Right atrium auricular region (tissue), 2 donors: Measurements from ENCODE around the gene JMJD1C. TPM values are rescaled to one million over a fixed set of nuclear protein-coding genes. Genes with fewer than 3 reads are reported as not detected.

Experiments used
- DNase-seq: peaks from one replicate; pipeline ENCODE4 v3.0.0-alpha.2; 2019; ENCODE audit warnings: low spot score
- H3K27ac ChIP-seq, 2 donors: fragments of 200-600 bp; sonication (generic); 1 replicate in 1 of 2; 2 replicates in 1 of 2; pipeline ENCODE4 v1.5.1; 2016 to 2019
- H3K27me3 ChIP-seq, 2 donors: fragments of 200-600 bp; sonication (generic); one replicate each; pipeline versions ENCODE4 v1.5.1 to v1.6.0; 2017 to 2019
- H3K36me3 ChIP-seq: fragments of 200-600 bp; sonication (generic); one replicate; pipeline ENCODE4 v1.5.1; 2016
- H3K4me1 ChIP-seq, 2 donors: fragments of 200-600 bp; sonication (generic); one replicate each; pipeline versions ENCODE4 v1.5.1 to v1.6.0; 2017 to 2019
- H3K4me3 ChIP-seq, 2 donors: fragments of 200-600 bp; sonication (generic); 1 replicate in 1 of 2; 2 replicates in 1 of 2; pipeline ENCODE4 v1.5.1; 2017 to 2019; ENCODE audit warnings: mild to moderate bottlenecking in 1 of 2, moderate library complexity in 1 of 2
- H3K9me3 ChIP-seq, 2 donors: fragments of 200-600 bp; sonication (generic); one replicate each; pipeline ENCODE4 v1.5.1; 2019
- CTCF ChIP-seq, 2 donors: fragments of 200-600 bp; sonication (generic); IDR thresholded peaks; one replicate each; pipeline ENCODE4 v1.5.1; 2019; ENCODE audit warnings: antibody characterized with exemption in 2 of 2
- total RNA-seq, 2 donors: library from RNA; depleted of rRNA; stranded (reverse); fragments of >200 nt; gene quantifications; one replicate each; pipeline ENCODE4 v1.1.0, GENCODE V29; 2016

Gene JMJD1C
- total RNA-seq, 2 donors from 2014 or later: 45.5 to 57.6 TPM

- no peak for TF ChIP-seq CTCF (IDR thresholded peaks at IDR 0.05)
- H3K4me1 ChIP-seq: peaks cover 0 to 35% of the 10 kb centered on the region in 2 donors
- H3K27ac ChIP-seq: peak overlapping the region; percentile 94 to 95
- peak overlapping the region; percentile 1 to 75 for H3K4me3 ChIP-seq
- H3K9me3 ChIP-seq: no peaks in the 10 kb centered on the region
- DNase-seq: no peak
- H3K36me3 ChIP-seq: no peaks in the 10 kb centered on the region
- H3K27me3 ChIP-seq: no peaks in the 10 kb centered on the region
Measured at GRCh38 chr10:63132651-63133055, 333.1 kb downstream of the JMJD1C start.

GRCh38 chr10:63129888-63130287 lies 335.9 kb downstream of the JMJD1C start:
- H3K27ac ChIP-seq: no peak overlapping the region
- H3K9me3 ChIP-seq: no peaks in the 10 kb centered on the region
- H3K36me3 ChIP-seq: no peaks in the 10 kb centered on the region
- TF ChIP-seq CTCF (IDR thresholded peaks at IDR 0.05): no peak
- H3K27me3 ChIP-seq: no peaks in the 10 kb centered on the region
- H3K4me3 ChIP-seq: no peak overlapping the region
- DNase-seq: no peak
- H3K4me1 ChIP-seq: peaks cover 0 to 16% of the 10 kb centered on the region in 2 donors

- no peaks in the 10 kb centered on the region for H3K36me3 ChIP-seq
- H3K4me1 ChIP-seq: peaks cover 0 to 5% of the 10 kb centered on the region in 2 donors
- no peak for DNase-seq
- H3K4me3 ChIP-seq: no peak overlapping the region
- no peaks in the 10 kb centered on the region for H3K9me3 ChIP-seq
- no peak for TF ChIP-seq CTCF (IDR thresholded peaks at IDR 0.05)
- H3K27ac ChIP-seq: no peak overlapping the region
- H3K27me3 ChIP-seq: no peaks in the 10 kb centered on the region
Measured at GRCh38 chr10:63128443-63128842, 337.3 kb downstream of the JMJD1C start.

- TF ChIP-seq CTCF (IDR thresholded peaks at IDR 0.05): no peak
- Histone ChIP-seq H3K27ac (no peak overlapping the region), H3K36me3 (no peaks in the 10 kb centered on the region)
Measured at GRCh38 chr10:63125459-63125858, 340.3 kb downstream of the JMJD1C start.

GRCh38 chr10:63123727-63124362 lies 341.9 kb downstream of the JMJD1C start:
- no peak for DNase-seq
- H3K4me1 ChIP-seq: no peaks in the 10 kb centered on the region
- TF ChIP-seq CTCF (IDR thresholded peaks at IDR 0.05): no peak
- H3K27ac ChIP-seq: no peak overlapping the region
- H3K27me3 ChIP-seq: no peaks in the 10 kb centered on the region
- no peaks in the 10 kb centered on the region for H3K9me3 ChIP-seq
- no peaks in the 10 kb centered on the region for H3K36me3 ChIP-seq
- no peak overlapping the region for H3K4me3 ChIP-seq

More at GRCh38 chr10:63125459-63125858, 340.3 kb downstream of the JMJD1C start:
- Histone ChIP-seq H3K27me3 (no peaks in the 10 kb centered on the region), H3K4me3 (no peak overlapping the region), H3K9me3 (no peaks in the 10 kb centered on the region), H3K4me1 (no peaks in the 10 kb centered on the region)
- DNase-seq: no peak

GRCh38 chr10:63120554-63120953 lies 345.2 kb downstream of the JMJD1C start:
- Histone ChIP-seq H3K36me3 (no peaks in the 10 kb centered on the region), H3K9me3 (no peaks in the 10 kb centered on the region), H3K27me3 (no peaks in the 10 kb centered on the region), H3K27ac (peak overlapping the region in 1 of 2 donors; percentile 38), H3K4me1 (peaks cover 0 to 10% of the 10 kb centered on the region in 2 donors), H3K4me3 (no peak overlapping the region)
- DNase-seq: peak; percentile 63
- TF ChIP-seq CTCF (IDR thresholded peaks at IDR 0.05): no peak
